Body of pancreas (tissue), 4 donors: ENCODE results near the gene HUNK. TPM values are rescaled to one million over a fixed set of nuclear protein-coding genes. Genes with fewer than 3 reads are reported as not detected.

Experiments
- ATAC-seq: fragments of 150-250 bp; one replicate; pipeline ENCODE4 v1.9.1; 2016
- DNase-seq, 4 donors: peaks; one replicate each; pipeline ENCODE4 v3.0.0-alpha.2; 2019
- H3K27ac ChIP-seq, 4 donors: fragments of 200-600 bp; sonication (generic); 1 replicate in 3 of 4; 2 replicates in 1 of 4; pipeline versions ENCODE4 v1.5.1 to v1.6.1; 2016 to 2019; ENCODE audit warnings: mild to moderate bottlenecking in 1 of 4, mixed read lengths in 1 of 4, moderate library complexity in 1 of 4
- H3K27me3 ChIP-seq, 2 donors: fragments of 200-600 bp; sonication (generic); one replicate each; pipeline ENCODE4 v1.6.0; 2016; ENCODE audit warnings: mild to moderate bottlenecking in 1 of 2
- H3K36me3 ChIP-seq, 2 donors: fragments of 200-600 bp; sonication (generic); replicated peaks in 1 of 2; 2 replicates each; pipeline ENCODE4 v1.5.1; 2016; ENCODE audit warnings: low read depth in 2 of 2; ENCODE audit not compliant: insufficient read depth in 1 of 2
- H3K4me1 ChIP-seq: fragments of 200-600 bp; sonication (generic); one replicate; pipeline ENCODE4 v1.6.0; 2016
- H3K4me3 ChIP-seq, 2 donors: fragments of 200-600 bp; sonication (generic); 1 replicate in 1 of 2; 2 replicates in 1 of 2; pipeline ENCODE4 v1.5.1; 2016 to 2019
- H3K9me3 ChIP-seq, 3 donors: fragments of 200-600 bp; sonication (generic); 1 replicate in 2 of 3; 2 replicates in 1 of 3; pipeline ENCODE4 v1.5.1; 2016
- CTCF ChIP-seq, 7 experiments: fragments of 450-650 bp in 4 of 7; fragments of 200-600 bp in 3 of 7; sonication (generic) in 3 of 7; IDR thresholded peaks; one replicate each; pipeline ENCODE4 v1.5.1; 2016 to 2019; ENCODE audit warnings: antibody characterized with exemption in 7 of 7
- POLR2A ChIP-seq, 3 donors: fragments of 450-650 bp; IDR thresholded peaks; one replicate each; pipeline ENCODE4 v1.6.1; 2016; ENCODE audit warnings: antibody characterized with exemption in 3 of 3, mild to moderate bottlenecking in 2 of 3
- WGBS, 2 donors: methylation state at CpG; one replicate each; pipeline ENCODE4 v1.1.5; 2017; 5-methylcytosine and 5-hydroxymethylcytosine counted together
- intact Hi-C: fragments of 100-400 bp; cut with DNase I; formaldehyde crosslinking; loops from one replicate; pipeline ENCODE4 v1.15.1; 2023
- total RNA-seq, 2 donors: library from RNA; depleted of rRNA; stranded (reverse); fragments of >200 nt; gene quantifications; one replicate each; pipeline ENCODE4 v1.1.0, GENCODE V29; 2016

Gene HUNK
- total RNA-seq, 2 donors from 2014 or later, result 6.7 to 9.2 TPM

GRCh38 chr21:31924548-31924947 is 51.7 kb downstream of the HUNK start:
- no peaks in the 10 kb centered on the region for H3K9me3 ChIP-seq
- no peak overlapping the region for H3K27ac ChIP-seq
- intact Hi-C loops, result no loop called here
- DNase-seq (no peak), ATAC-seq (no peak)
- peaks cover 15% of the 10 kb centered on the region for H3K4me1 ChIP-seq
- TF ChIP-seq POLR2A (IDR thresholded peaks at IDR 0.05) (no peak), CTCF (IDR thresholded peaks at IDR 0.05) (no peak)
- H3K36me3 ChIP-seq, result peaks cover 0 to 3% of the 10 kb centered on the region in 2 donors
- H3K4me3 ChIP-seq, result no peak overlapping the region
- no peaks in the 10 kb centered on the region for H3K27me3 ChIP-seq
- WGBS, 2 donors, result 96% methylated on average over 13 of the region's 13 CpGs

GRCh38 chr21:31926498-31926897 is 53.7 kb downstream of the HUNK start:
- peaks cover 0 to 3% of the 10 kb centered on the region in 2 donors for H3K36me3 ChIP-seq
- no peak for ATAC-seq
- H3K27ac ChIP-seq, result no peak overlapping the region
- no peaks in the 10 kb centered on the region for H3K27me3 ChIP-seq
- 98% methylated on average over 3 of the region's 3 CpGs for WGBS, 2 donors
- DNase-seq, result no peak
- no peaks in the 10 kb centered on the region for H3K9me3 ChIP-seq
- TF ChIP-seq POLR2A (IDR thresholded peaks at IDR 0.05) (no peak), CTCF (IDR thresholded peaks at IDR 0.05) (no peak)
- intact Hi-C loops, result no loop called here
- peaks cover 6% of the 10 kb centered on the region for H3K4me1 ChIP-seq
- no peak overlapping the region for H3K4me3 ChIP-seq

GRCh38 chr21:31927689-31928353 is 55.0 kb downstream of the HUNK start:
- intact Hi-C loops, result no loop called here

GRCh38 chr21:31928656-31929055 is 55.8 kb downstream of the HUNK start:
- ATAC-seq (no peak), DNase-seq (no peak)
- H3K27ac ChIP-seq, result no peak overlapping the region
- H3K36me3 ChIP-seq, result peaks cover 0 to 3% of the 10 kb centered on the region in 2 donors
- WGBS, 2 donors, result 87 to 93% methylated on average over 4 of the region's 4 CpGs
- H3K4me3 ChIP-seq, result no peak overlapping the region
- H3K27me3 ChIP-seq, result no peaks in the 10 kb centered on the region
- H3K9me3 ChIP-seq, result no peaks in the 10 kb centered on the region
- no peak for TF ChIP-seq POLR2A (IDR thresholded peaks at IDR 0.05)
- intact Hi-C loops, result no loop called here
- H3K4me1 ChIP-seq, result no peaks in the 10 kb centered on the region

More at GRCh38 chr21:31927689-31928353, 55.0 kb downstream of the HUNK start:
- Histone ChIP-seq H3K27ac (no peak overlapping the region), H3K27me3 (no peaks in the 10 kb centered on the region), H3K36me3 (peaks cover 0 to 3% of the 10 kb centered on the region in 2 donors), H3K4me3 (no peak overlapping the region), H3K9me3 (no peaks in the 10 kb centered on the region), H3K4me1 (no peaks in the 10 kb centered on the region)
- 87 to 90% methylated on average over 13 of the region's 13 CpGs for WGBS, 2 donors
- TF ChIP-seq CTCF (IDR thresholded peaks at IDR 0.05), result no peak
- no peak for TF ChIP-seq POLR2A (IDR thresholded peaks at IDR 0.05)
- ATAC-seq (no peak), DNase-seq (no peak)

GRCh38 chr21:31929548-31929947 is 56.7 kb downstream of the HUNK start:
- Histone ChIP-seq H3K27me3 (no peaks in the 10 kb centered on the region), H3K4me3 (no peak overlapping the region), H3K36me3 (peaks cover 0 to 3% of the 10 kb centered on the region in 2 donors), H3K27ac (no peak overlapping the region), H3K9me3 (no peaks in the 10 kb centered on the region), H3K4me1 (no peaks in the 10 kb centered on the region)
- TF ChIP-seq CTCF (IDR thresholded peaks at IDR 0.05) (no peak), POLR2A (IDR thresholded peaks at IDR 0.05) (no peak)
- ATAC-seq, result no peak
- no peak for DNase-seq
- intact Hi-C loops, result no loop called here
- WGBS, 2 donors, result 47 to 51% methylated on average over 7 of the region's 7 CpGs
